Spleen (tissue), 7 donors: ENCODE results near the gene SH2D4B.

Experiments used
- POLR2AphosphoS5 ChIP-seq, 3 donors: sonication (generic); formaldehyde crosslinking; IDR thresholded peaks; one replicate each; pipeline ENCODE4 v1.5.1; 2017; ENCODE audit warnings: antibody characterized with exemption in 3 of 3
- TF ChIP-seq, protein P1 (sequence below), 11 experiments: fragments of 200-600 bp in 7 of 11; fragments of 450-650 bp in 4 of 11; sonication (generic) in 4 of 11; IDR thresholded peaks in 8 of 11; conservative IDR thresholded peaks in 3 of 11; 1 replicate in 7 of 11; 2 replicates in 4 of 11; pipeline versions ENCODE4 v1.4.0 to v1.8.0; 2016 to 2021; ENCODE audit warnings: antibody characterized with exemption in 11 of 11, inconsistent platforms in 4 of 11, mild to moderate bottlenecking in 1 of 11
- donor health status: DM: no; HTN: no; CAD: no; lungs with moderate emphysema.
- donor health status: DM: no; HTN: no; CAD: no.
- donor health status: DM: no; HTN: no; CAD: no.

DNA sequence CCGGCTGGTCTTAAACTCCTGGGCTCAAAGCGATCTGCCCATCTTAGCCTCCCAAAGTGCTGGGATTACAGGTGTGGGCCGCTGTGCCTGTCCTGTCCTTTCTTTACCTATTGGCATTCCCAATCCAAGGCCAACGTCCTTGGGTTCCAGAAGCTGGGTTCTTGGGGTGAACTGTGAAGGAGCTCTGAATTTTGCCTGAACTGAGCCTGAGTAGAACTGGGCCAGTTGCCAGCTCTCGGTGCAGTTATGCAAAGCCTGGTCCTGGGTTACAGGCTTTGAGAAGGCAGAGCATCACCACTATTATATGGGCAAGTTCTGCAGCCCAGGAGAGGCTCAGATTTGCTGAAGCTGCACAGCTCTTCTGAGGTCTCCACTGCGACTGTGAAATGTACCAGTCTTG is 24.6 kb upstream of the SH2D4B start:
- TF ChIP-seq, protein P1, sequence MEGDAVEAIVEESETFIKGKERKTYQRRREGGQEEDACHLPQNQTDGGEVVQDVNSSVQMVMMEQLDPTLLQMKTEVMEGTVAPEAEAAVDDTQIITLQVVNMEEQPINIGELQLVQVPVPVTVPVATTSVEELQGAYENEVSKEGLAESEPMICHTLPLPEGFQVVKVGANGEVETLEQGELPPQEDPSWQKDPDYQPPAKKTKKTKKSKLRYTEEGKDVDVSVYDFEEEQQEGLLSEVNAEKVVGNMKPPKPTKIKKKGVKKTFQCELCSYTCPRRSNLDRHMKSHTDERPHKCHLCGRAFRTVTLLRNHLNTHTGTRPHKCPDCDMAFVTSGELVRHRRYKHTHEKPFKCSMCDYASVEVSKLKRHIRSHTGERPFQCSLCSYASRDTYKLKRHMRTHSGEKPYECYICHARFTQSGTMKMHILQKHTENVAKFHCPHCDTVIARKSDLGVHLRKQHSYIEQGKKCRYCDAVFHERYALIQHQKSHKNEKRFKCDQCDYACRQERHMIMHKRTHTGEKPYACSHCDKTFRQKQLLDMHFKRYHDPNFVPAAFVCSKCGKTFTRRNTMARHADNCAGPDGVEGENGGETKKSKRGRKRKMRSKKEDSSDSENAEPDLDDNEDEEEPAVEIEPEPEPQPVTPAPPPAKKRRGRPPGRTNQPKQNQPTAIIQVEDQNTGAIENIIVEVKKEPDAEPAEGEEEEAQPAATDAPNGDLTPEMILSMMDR (IDR thresholded peaks at IDR 0.05 in 8 of 11, conservative IDR thresholded peaks at IDR 0.05 in 3 of 11): no peak
- no peak for TF ChIP-seq POLR2AphosphoS5 (IDR thresholded peaks at IDR 0.05)
